Sigmoid colon (tissue), 7 donors: ENCODE results near the gene FABP1. TPM values are rescaled to one million over a fixed set of nuclear protein-coding genes. Genes with fewer than 3 reads are reported as not detected.

Experiments used
- DNase-seq: peaks from one replicate; pipeline ENCODE4 v3.0.0-alpha.2; 2019
- H3K27ac ChIP-seq, 4 donors: fragments of 200-600 bp; sonication (generic); one replicate each; pipeline ENCODE4 v1.5.1; 2016 to 2019; ENCODE audit warnings: mild to moderate bottlenecking in 1 of 4
- H3K27me3 ChIP-seq, 3 donors: fragments of 200-600 bp; sonication (generic); one replicate each; pipeline ENCODE4 v1.5.1; 2019; ENCODE audit warnings: mild to moderate bottlenecking in 1 of 3
- H3K36me3 ChIP-seq, 4 donors: fragments of 200-600 bp; sonication (generic); one replicate each; pipeline ENCODE4 v1.5.1; 2016 to 2019
- H3K4me1 ChIP-seq, 4 donors: fragments of 200-600 bp; sonication (generic); one replicate each; pipeline ENCODE4 v1.5.1; 2017 to 2019
- H3K4me3 ChIP-seq, 4 donors: fragments of 200-600 bp; sonication (generic); one replicate each; pipeline ENCODE4 v1.5.1; 2017 to 2019; ENCODE audit warnings: mild to moderate bottlenecking in 2 of 4, moderate library complexity in 1 of 4
- H3K9me3 ChIP-seq, 4 donors: fragments of 200-600 bp in 3 of 4; sonication (generic) in 3 of 4; one replicate each; pipeline versions ENCODE4 v1.5.1 to v1.6.1; 2013 to 2019
- EP300 ChIP-seq, 4 donors: sonication (generic); formaldehyde crosslinking; IDR thresholded peaks; one replicate each; pipeline ENCODE4 v1.6.1; 2017; ENCODE audit warnings: antibody characterized with exemption in 4 of 4
- POLR2A ChIP-seq, 2 donors: fragments of 450-650 bp; IDR thresholded peaks; one replicate each; pipeline ENCODE4 v1.6.1; 2016; ENCODE audit warnings: antibody characterized with exemption in 2 of 2, mild to moderate bottlenecking in 2 of 2, moderate library complexity in 2 of 2
- POLR2AphosphoS5 ChIP-seq, 4 donors: sonication (generic); formaldehyde crosslinking; IDR thresholded peaks; one replicate each; pipeline ENCODE4 v1.6.1; 2017; ENCODE audit warnings: antibody characterized with exemption in 4 of 4
- WGBS, 2 donors: extraction: QIAGEN DNeasy Blood & Tissue Kit; methylation state at CpG; one replicate each; pipeline ENCODE4 v1.1.7; 2013; 5-methylcytosine and 5-hydroxymethylcytosine counted together
- intact Hi-C: fragments of 100-400 bp; cut with DNase I; formaldehyde crosslinking; loops from one replicate; pipeline ENCODE4 v1.15.1; 2023
- polyA plus RNA-seq, 3 donors: library from polyadenylated mRNA; stranded (reverse); fragments of 200-250 nt; gene quantifications; one replicate each; pipeline ENCODE4 v1.2.3, GENCODE V29; 2013
- total RNA-seq, 4 donors: library from RNA; depleted of rRNA; stranded (reverse); fragments of >200 nt; gene quantifications; one replicate each; pipeline ENCODE4 v1.1.0, GENCODE V29; 2016
- TF ChIP-seq, protein P1 (sequence below), 4 experiments: fragments of 450-650 bp in 3 of 4; fragments of 200-600 bp in 1 of 4; IDR thresholded peaks; one replicate each; pipeline ENCODE4 v1.5.1; 2016 to 2019; ENCODE audit warnings: antibody characterized with exemption in 4 of 4, mild to moderate bottlenecking in 3 of 4, moderate library complexity in 2 of 4
- donor health status: healthy with polysubstance abuse.
- donor health status: Bipolar disorder and iron deficiency.
- donor health status: healthy.

FABP1 gene
- total RNA-seq (1 to 10 TPM in 1 of 4 donors, not detected in 3; 5.4 TPM), polyA plus RNA-seq (over 10,000 TPM in 1 of 3 donors, 1,000 to 10,000 TPM in 2; 7,344 to 26,931 (median 8,536) TPM)

DNA sequence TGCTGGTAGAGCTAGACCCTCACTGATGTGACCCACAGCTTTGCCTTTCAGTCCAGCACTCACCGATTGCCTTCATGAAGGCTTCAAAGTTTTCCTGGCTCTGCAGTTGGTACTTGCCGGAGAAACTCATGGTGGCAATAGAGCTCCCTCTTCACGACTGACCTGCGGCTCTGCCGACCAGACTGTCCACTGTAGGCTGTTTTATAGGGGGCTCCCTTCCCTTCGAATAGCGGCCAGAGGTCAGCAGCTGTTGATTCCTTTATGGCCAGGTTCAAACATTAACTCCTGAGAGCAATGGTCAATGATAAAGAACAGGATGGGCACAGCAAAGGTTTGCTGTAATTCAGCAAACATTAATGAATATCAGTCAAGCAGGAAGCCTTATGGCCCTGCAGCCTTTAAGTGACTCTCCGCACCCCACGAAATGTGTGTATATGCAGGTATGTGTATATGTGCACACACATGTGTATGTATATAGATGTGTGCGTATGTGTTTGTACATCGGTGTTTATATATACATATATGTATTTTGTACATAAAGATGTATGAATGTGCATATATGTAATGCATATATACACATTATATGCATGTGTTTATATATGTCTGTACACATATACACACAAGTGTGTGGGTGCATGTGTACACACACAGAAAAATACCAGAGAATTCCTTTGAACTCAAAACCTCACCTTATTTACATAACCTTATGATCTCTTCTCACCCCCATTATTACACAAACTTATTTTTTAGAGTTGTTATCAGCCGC is at the start of gene FABP1:
Gene FABP1, minus strand, starts transcription at position 175 of the 766 bp plus-strand sequence. Its CDS starts 45 bp downstream, at position 130.
- Histone ChIP-seq H3K4me1 (no peaks in the 10 kb centered on the region), H3K9me3 (no peaks in the 10 kb centered on the region), H3K36me3 (no peaks in the 10 kb centered on the region), H3K27me3 (no peaks in the 10 kb centered on the region), H3K27ac (no peak within 1 kb of the TSS), H3K4me3 (no peak within 1 kb of the TSS)
- no peak for DNase-seq
- TF ChIP-seq POLR2A (IDR thresholded peaks at IDR 0.05) (no peak), EP300 (IDR thresholded peaks at IDR 0.05) (no peak), POLR2AphosphoS5 (IDR thresholded peaks at IDR 0.05) (no peak)
- TF ChIP-seq, protein P1, sequence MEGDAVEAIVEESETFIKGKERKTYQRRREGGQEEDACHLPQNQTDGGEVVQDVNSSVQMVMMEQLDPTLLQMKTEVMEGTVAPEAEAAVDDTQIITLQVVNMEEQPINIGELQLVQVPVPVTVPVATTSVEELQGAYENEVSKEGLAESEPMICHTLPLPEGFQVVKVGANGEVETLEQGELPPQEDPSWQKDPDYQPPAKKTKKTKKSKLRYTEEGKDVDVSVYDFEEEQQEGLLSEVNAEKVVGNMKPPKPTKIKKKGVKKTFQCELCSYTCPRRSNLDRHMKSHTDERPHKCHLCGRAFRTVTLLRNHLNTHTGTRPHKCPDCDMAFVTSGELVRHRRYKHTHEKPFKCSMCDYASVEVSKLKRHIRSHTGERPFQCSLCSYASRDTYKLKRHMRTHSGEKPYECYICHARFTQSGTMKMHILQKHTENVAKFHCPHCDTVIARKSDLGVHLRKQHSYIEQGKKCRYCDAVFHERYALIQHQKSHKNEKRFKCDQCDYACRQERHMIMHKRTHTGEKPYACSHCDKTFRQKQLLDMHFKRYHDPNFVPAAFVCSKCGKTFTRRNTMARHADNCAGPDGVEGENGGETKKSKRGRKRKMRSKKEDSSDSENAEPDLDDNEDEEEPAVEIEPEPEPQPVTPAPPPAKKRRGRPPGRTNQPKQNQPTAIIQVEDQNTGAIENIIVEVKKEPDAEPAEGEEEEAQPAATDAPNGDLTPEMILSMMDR (IDR thresholded peaks at IDR 0.05): no peak
- intact Hi-C loops: no loop called here
- 21 to 63% methylated on average over 12 of the region's 12 CpGs for WGBS, 2 donors

GRCh38 chr2:88177556-88177955 is 49.7 kb upstream of the FABP1 start:
- Histone ChIP-seq H3K9me3 (no peaks in the 10 kb centered on the region), H3K4me1 (peaks cover 0 to 5% (median 2%) of the 10 kb centered on the region in 4 donors), H3K27ac (no peak overlapping the region), H3K4me3 (no peak overlapping the region), H3K27me3 (no peaks in the 10 kb centered on the region), H3K36me3 (peaks cover 0 to 33% (median 12%) of the 10 kb centered on the region in 4 donors)
- TF ChIP-seq POLR2AphosphoS5 (IDR thresholded peaks at IDR 0.05): no peak
- TF ChIP-seq, protein P1 (IDR thresholded peaks at IDR 0.05): no peak
- TF ChIP-seq EP300 (IDR thresholded peaks at IDR 0.05): no peak
- TF ChIP-seq POLR2A (IDR thresholded peaks at IDR 0.05): no peak
- intact Hi-C loops: no loop called here
- 94 to 96% methylated on average over 3 of the region's 3 CpGs for WGBS, 2 donors
- no peak for DNase-seq

DNA sequence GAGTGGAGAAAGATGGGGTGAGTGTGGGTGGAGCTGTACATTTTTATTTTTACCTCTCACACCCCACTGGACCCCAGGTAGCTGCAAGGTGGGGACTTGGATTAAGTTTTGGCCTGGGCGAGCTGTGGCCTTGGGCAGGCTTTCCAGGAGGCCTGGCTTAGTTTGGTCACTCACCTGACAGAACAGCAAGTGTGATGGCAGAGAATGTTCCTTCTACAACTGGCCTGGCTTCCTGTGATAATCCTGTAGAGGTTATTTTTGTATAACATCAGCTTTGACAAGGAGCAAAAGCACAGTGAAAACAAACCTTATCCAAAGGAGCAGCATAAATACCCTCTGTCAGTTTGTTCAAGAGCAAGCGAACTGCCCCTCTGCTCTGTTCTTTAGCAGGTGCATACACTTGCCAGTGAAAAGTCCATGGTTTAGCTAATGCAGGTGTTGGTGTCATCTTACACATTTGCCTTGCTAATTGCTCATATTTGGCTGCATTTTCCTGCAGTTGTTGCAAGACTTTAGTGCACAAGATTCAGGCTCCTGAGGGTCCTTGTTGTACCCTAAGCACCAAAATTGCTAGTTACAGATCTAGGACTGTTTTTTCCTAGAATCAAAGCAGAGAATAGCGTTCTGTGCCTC is 48.6 kb upstream of the FABP1 start:
- peaks cover 0 to 30% (median 12%) of the 10 kb centered on the region in 4 donors for H3K36me3 ChIP-seq
- H3K27me3 ChIP-seq: no peaks in the 10 kb centered on the region
- peaks cover 0 to 5% (median 2%) of the 10 kb centered on the region in 4 donors for H3K4me1 ChIP-seq
- intact Hi-C loops: no loop called here
- TF ChIP-seq POLR2A (IDR thresholded peaks at IDR 0.05) (no peak), EP300 (IDR thresholded peaks at IDR 0.05) (no peak), POLR2AphosphoS5 (IDR thresholded peaks at IDR 0.05) (no peak)
- TF ChIP-seq, protein P1 (IDR thresholded peaks at IDR 0.05): no peak
- no peak overlapping the region for H3K27ac ChIP-seq
- 70 to 79% methylated on average over 3 of the region's 3 CpGs for WGBS, 2 donors
- H3K9me3 ChIP-seq: no peaks in the 10 kb centered on the region
- no peak overlapping the region for H3K4me3 ChIP-seq
- no peak for DNase-seq

DNA sequence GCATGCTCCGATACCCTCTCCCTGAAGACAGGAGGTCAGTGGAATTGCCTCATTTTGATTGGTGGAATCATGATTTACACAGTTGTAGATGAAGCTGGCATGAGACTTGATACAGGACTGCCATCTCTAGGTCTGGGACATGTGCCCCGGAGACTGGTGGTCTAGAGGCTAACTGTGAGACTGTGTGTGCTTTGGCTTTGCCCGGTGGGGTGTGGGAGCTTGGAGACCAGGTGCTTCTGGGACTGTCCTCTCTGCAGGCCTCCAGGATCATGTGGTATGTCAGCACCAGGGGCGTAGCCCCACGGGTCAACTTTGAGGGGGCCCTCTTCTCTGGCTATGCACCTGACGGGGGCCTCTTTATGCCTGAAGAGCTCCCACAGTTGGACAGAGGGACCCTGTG is 45.0 kb upstream of the FABP1 start:
- WGBS, 2 donors: 94 to 95% methylated on average over 6 of the region's 6 CpGs
- Histone ChIP-seq H3K36me3 (peaks cover 0 to 15% (median 0%) of the 10 kb centered on the region in 4 donors), H3K4me3 (no peak overlapping the region), H3K27ac (no peak overlapping the region), H3K27me3 (no peaks in the 10 kb centered on the region), H3K9me3 (no peaks in the 10 kb centered on the region), H3K4me1 (peaks cover 0 to 14% (median 6%) of the 10 kb centered on the region in 4 donors)
- intact Hi-C loops: no loop called here
- TF ChIP-seq, protein P1 (IDR thresholded peaks at IDR 0.05): no peak
- TF ChIP-seq POLR2A (IDR thresholded peaks at IDR 0.05) (no peak), EP300 (IDR thresholded peaks at IDR 0.05) (no peak), POLR2AphosphoS5 (IDR thresholded peaks at IDR 0.05) (no peak)
- DNase-seq: no peak
